Nephron (organoid): ENCODE results near the gene THYN1.
"Not testable (repeated sequence)": the region's sequence is repeated elsewhere in the genome, so short reads cannot be mapped to it uniquely, and the experiment has no call there.

Experiments used
- H3K27ac Mint-ChIP-seq, 3 experiments: 2 replicates each; pipeline ENCODE4 v1.8.0; 2020; ENCODE audit warnings: mixed read lengths in 3 of 3, mild to moderate bottlenecking in 2 of 3, moderate library complexity in 1 of 3
- H3K27me3 Mint-ChIP-seq: 2 replicates; pipeline ENCODE4 v1.8.0; 2021; ENCODE audit warnings: low read depth, mild to moderate bottlenecking, moderate library complexity, mixed read lengths
- H3K36me3 Mint-ChIP-seq: 2 replicates; pipeline ENCODE4 v1.8.0; 2020; ENCODE audit warnings: low read depth, mixed read lengths
- H3K4me1 Mint-ChIP-seq: 2 replicates; pipeline ENCODE4 v1.8.0; 2020; ENCODE audit warnings: mixed read lengths
- H3K4me3 Mint-ChIP-seq, 3 experiments: 2 replicates each; pipeline ENCODE4 v1.8.0; 2020; ENCODE audit warnings: mild to moderate bottlenecking in 3 of 3, mixed read lengths in 3 of 3, moderate library complexity in 2 of 3
- H3K9me3 Mint-ChIP-seq: 2 replicates; pipeline ENCODE4 v1.8.0; 2020; ENCODE audit warnings: mixed read lengths
- CTCF ChIP-seq, 3 experiments: fragments of 200-600 bp; sonication (generic); IDR thresholded peaks; one replicate each; pipeline ENCODE4 v1.5.0; 2021; ENCODE audit warnings: antibody characterized with exemption in 3 of 3; ENCODE audit not compliant: unreplicated experiment in 3 of 3

The THYN1 gene

GRCh38 chr11:134283461-134284230 lies 30.5 kb upstream of the THYN1 start:
- peaks cover 5% of the 10 kb centered on the region for H3K4me1 Mint-ChIP-seq
- no peak overlapping the region for H3K4me3 Mint-ChIP-seq
- H3K36me3 Mint-ChIP-seq = no peaks in the 10 kb centered on the region
- H3K27me3 Mint-ChIP-seq = peaks cover 43% of the 10 kb centered on the region
- no peak overlapping the region for H3K27ac Mint-ChIP-seq
- H3K9me3 Mint-ChIP-seq = no peaks in the 10 kb centered on the region
- no peak for TF ChIP-seq CTCF (IDR thresholded peaks at IDR 0.05; ENCODE audit: unreplicated experiment in 3 of 3)

GRCh38 chr11:134282121-134283045 lies 29.2 kb upstream of the THYN1 start:
- Mint-ChIP-seq H3K4me1 (peaks cover under 1% of the 10 kb centered on the region), H3K36me3 (no peaks in the 10 kb centered on the region), H3K27ac (no peak overlapping the region), H3K27me3 (peaks cover 55% of the 10 kb centered on the region), H3K9me3 (no peaks in the 10 kb centered on the region), H3K4me3 (no peak overlapping the region)
- no peak for TF ChIP-seq CTCF (IDR thresholded peaks at IDR 0.05; ENCODE audit: unreplicated experiment in 3 of 3)

- not testable (repeated sequence) for H3K9me3 Mint-ChIP-seq, H3K4me1 Mint-ChIP-seq, H3K27ac Mint-ChIP-seq, H3K4me3 Mint-ChIP-seq, H3K36me3 Mint-ChIP-seq
- peaks cover 62% of the 10 kb centered on the region for H3K27me3 Mint-ChIP-seq
Measured at GRCh38 chr11:134281635-134282034, 28.5 kb upstream of the THYN1 start.

- peaks cover 78% of the 10 kb centered on the region for H3K27me3 Mint-ChIP-seq
- no peak for TF ChIP-seq CTCF (IDR thresholded peaks at IDR 0.05; ENCODE audit: unreplicated experiment in 3 of 3)
- H3K4me3 Mint-ChIP-seq = no peak overlapping the region
- no peak overlapping the region for H3K27ac Mint-ChIP-seq
- peaks cover 15% of the 10 kb centered on the region for H3K4me1 Mint-ChIP-seq
- H3K36me3 Mint-ChIP-seq = no peaks in the 10 kb centered on the region
- H3K9me3 Mint-ChIP-seq = peaks cover 3% of the 10 kb centered on the region
Measured at GRCh38 chr11:134278356-134278755, 25.2 kb upstream of the THYN1 start.

- Mint-ChIP-seq H3K4me1 (peaks cover 17% of the 10 kb centered on the region), H3K9me3 (peaks cover 3% of the 10 kb centered on the region), H3K36me3 (no peaks in the 10 kb centered on the region), H3K27ac (no peak overlapping the region), H3K4me3 (peak overlapping the region; percentile 78 to 86 (median 85)), H3K27me3 (peaks cover 82% of the 10 kb centered on the region)
- no peak for TF ChIP-seq CTCF (IDR thresholded peaks at IDR 0.05; ENCODE audit: unreplicated experiment in 3 of 3)
Measured at GRCh38 chr11:134277183-134278001, 24.2 kb upstream of the THYN1 start.
